A549 (cell line): Measurements from ENCODE around the gene FNIP1. TPM values are rescaled to one million over a fixed set of nuclear protein-coding genes. Genes with fewer than 3 reads are reported as not detected.
"Not testable (repeated sequence)": the region's sequence is repeated elsewhere in the genome, so short reads cannot be mapped to it uniquely, and the experiment has no call there.

Source experiments
- ATAC-seq, 2 experiments: fragments of 200-7000 bp in 1 of 2; fragments of >200 bp in 1 of 2; cut with Nextera tagmentation in 1 of 2; cut with Tn5 transposase in 1 of 2; 3 replicates each; pipeline versions ENCODE4 v1.8.0 to v1.9.1; 2018 to 2020; ENCODE audit warnings: mild to moderate bottlenecking in 1 of 2, moderate library complexity in 1 of 2
- CTCF ChIA-PET: fragments of 300-600 bp; sonication (Branson Sonifier 250); formaldehyde crosslinking; extraction: SDS; loops from one replicate; lab custom pipeline; 2021; ENCODE audit warnings: antibody characterized with exemption, inconsistent platforms; lab: Yijun Ruan, JAX
- POLR2A ChIA-PET: fragments of 350-600 bp; formaldehyde crosslinking; extraction: SDS; loops from one replicate; lab custom pipeline; 2021; ENCODE audit warnings: antibody characterized with exemption, inconsistent platforms; lab: Yijun Ruan, JAX
- DNase-seq, 2 experiments: peaks; one replicate each; pipeline versions ENCODE4 v3.0.0 to v3.0.0-alpha.2; 2011 to 2016; ENCODE audit warnings: low read depth in 1 of 2, low spot score in 1 of 2
- FAIRE-seq: peaks from 2 replicates; lab custom pipeline; 2011; peaks lifted over from hg19 to GRCh38; lab: Jason Lieb, UNC
- H3K27ac ChIP-seq, 2 experiments: fragments of >200 bp; sonication (Bioruptor Twin); formaldehyde crosslinking; 3 replicates each; pipeline ENCODE4 v1.5.1; 2016 to 2017
- H3K4me1 ChIP-seq: fragments of >200 bp; sonication (Bioruptor Twin); formaldehyde crosslinking; 3 replicates; pipeline ENCODE4 v1.6.1; 2016
- H3K4me2 ChIP-seq: fragments of >200 bp; sonication (Bioruptor Twin); formaldehyde crosslinking; 3 replicates; pipeline ENCODE4 v1.6.1; 2016
- H3K4me3 ChIP-seq: fragments of >200 bp; sonication (Bioruptor Twin); formaldehyde crosslinking; 3 replicates; pipeline ENCODE4 v1.5.1; 2016
- H3K9me3 ChIP-seq: fragments of >200 bp; sonication (Bioruptor Twin); formaldehyde crosslinking; 3 replicates; pipeline ENCODE4 v1.6.1; 2016
- BHLHE40 ChIP-seq: IDR thresholded peaks from 2 replicates; pipeline ENCODE4 v1.6.1; 2012; ENCODE audit warnings: low read depth, low read length, inconsistent platforms
- EHF ChIP-seq: fragments of 250-450 bp; sonication (Bioruptor Pico); IDR thresholded peaks from 2 replicates; pipeline ENCODE4 v1.5.0; 2020; ENCODE audit warnings: mild to moderate bottlenecking
- EHMT2 ChIP-seq: fragments of 200-600 bp; sonication (generic); IDR thresholded peaks from 2 replicates; pipeline ENCODE4 v1.6.1; 2016; ENCODE audit warnings: antibody characterized with exemption, low read depth, mild to moderate bottlenecking, moderate library complexity
- FOSB ChIP-seq: fragments of 250-450 bp; sonication (Bioruptor Pico); IDR thresholded peaks from 2 replicates; pipeline ENCODE4 v1.5.0; 2020; ENCODE audit warnings: mild to moderate bottlenecking, moderate library complexity
- FOSL2 ChIP-seq, 2 experiments: fragments of 450-650 bp in 1 of 2; fragments of >200 bp in 1 of 2; sonication (Bioruptor Twin) in 1 of 2; formaldehyde crosslinking; IDR thresholded peaks; 2 replicates each; pipeline versions ENCODE4 v1.5.0 to v1.6.1; 2016 to 2020; ENCODE audit warnings: mild to moderate bottlenecking in 1 of 2, moderate library complexity in 1 of 2
- GATA3 ChIP-seq: IDR thresholded peaks from 2 replicates; pipeline ENCODE4 v1.6.1; 2012; ENCODE audit warnings: borderline replicate concordance
- HOXB5 ChIP-seq: fragments of 250-450 bp; sonication (Bioruptor Pico); IDR thresholded peaks from 2 replicates; pipeline ENCODE4 v1.5.0; 2020; ENCODE audit warnings: mild to moderate bottlenecking, moderate library complexity
- JUNB ChIP-seq: fragments of >200 bp; sonication (Bioruptor Twin); formaldehyde crosslinking; IDR thresholded peaks from 2 replicates; pipeline ENCODE4 v1.6.1; 2016
- MYC ChIP-seq: IDR thresholded peaks from 2 replicates; pipeline ENCODE4 v1.6.1; 2012; ENCODE audit warnings: mild to moderate bottlenecking, inconsistent platforms, low read length, improper control_type of control experiment, borderline replicate concordance
- NPAS2 ChIP-seq: fragments of 250-450 bp; sonication (Bioruptor Pico); IDR thresholded peaks from 2 replicates; pipeline ENCODE4 v1.8.0; 2022; ENCODE audit warnings: mild to moderate bottlenecking, moderate library complexity, borderline replicate concordance
- RAD21 ChIP-seq, 2 experiments: fragments of >200 bp in 1 of 2; sonication (Bioruptor Twin) in 1 of 2; formaldehyde crosslinking in 1 of 2; IDR thresholded peaks in 1 of 2; conservative IDR thresholded peaks in 1 of 2; 2 replicates in 1 of 2; 3 replicates in 1 of 2; pipeline ENCODE4 v1.6.1; 2012 to 2018; ENCODE audit warnings: inconsistent platforms in 1 of 2
- RARB ChIP-seq: fragments of 250-450 bp; sonication (Bioruptor Pico); IDR thresholded peaks from 2 replicates; pipeline ENCODE4 v1.8.0; 2021; ENCODE audit warnings: mild to moderate bottlenecking, moderate library complexity
- RNF2 ChIP-seq: fragments of 200-600 bp; sonication (generic); IDR thresholded peaks from 2 replicates; pipeline ENCODE4 v1.6.1; 2016; ENCODE audit warnings: low read depth, mild to moderate bottlenecking, antibody characterized with exemption, moderate library complexity, borderline replicate concordance
- SMC3 ChIP-seq: fragments of >200 bp; sonication (Bioruptor Twin); formaldehyde crosslinking; IDR thresholded peaks from 3 replicates; pipeline ENCODE4 v1.6.1; 2018; ENCODE audit warnings: inconsistent platforms
- SREBF2 ChIP-seq: fragments of 450-650 bp; IDR thresholded peaks from 2 replicates; pipeline ENCODE4 v1.6.1; 2014; ENCODE audit warnings: mild to moderate bottlenecking, moderate library complexity
- USF2 ChIP-seq: fragments of 450-650 bp; IDR thresholded peaks from 2 replicates; pipeline ENCODE4 v1.6.1; 2014; ENCODE audit warnings: antibody characterized with exemption
- ZNF302 ChIP-seq: fragments of 250-450 bp; sonication (Bioruptor Pico); IDR thresholded peaks from 2 replicates; pipeline ENCODE4 v1.9.0; 2021; ENCODE audit warnings: inconsistent platforms, mild to moderate bottlenecking, moderate library complexity
- WGBS: methylation state at CpG from one replicate; pipeline ENCODE4 v1.1.6; 2017; ENCODE audit errors: missing lambda C conversion rate; 5-methylcytosine and 5-hydroxymethylcytosine counted together
- polyA plus RNA-seq, 4 experiments: library from polyadenylated mRNA; depleted of rRNA in 3 of 4; stranded (reverse); fragments of >200 nt; fragmentation: RNase III in 1 of 4; extraction: RNeasy Plus Mini Kit Qiagen cat#74134 plus additional on column Dnase treatment in 1 of 4; gene quantifications; 2 replicates in 3 of 4; 3 replicates in 1 of 4; pipeline ENCODE4 v1.2.3, GENCODE V29; 2011 to 2017
- TF ChIP-seq, protein P1 (sequence below): fragments of 200-600 bp; sonication (generic); IDR thresholded peaks from 2 replicates; pipeline ENCODE4 v1.6.1; 2016; ENCODE audit warnings: antibody characterized with exemption, mild to moderate bottlenecking, moderate library complexity
- TF ChIP-seq, protein P2 (sequence below): fragments of >200 bp; sonication (Bioruptor Twin); formaldehyde crosslinking; IDR thresholded peaks from 3 replicates; pipeline ENCODE4 v1.5.1; 2016
- TF ChIP-seq, protein P3 (sequence below): IDR thresholded peaks from 2 replicates; pipeline ENCODE4 v1.6.1; 2012

The FNIP1 gene
- polyA plus RNA-seq, 2 of the 4 experiments (the other 2 are of a cell fraction), result 7.5 to 9.6 TPM

GRCh38 chr5:131718487-131719014 is 78.3 kb downstream of the FNIP1 start:
- Histone ChIP-seq H3K4me2 (no peak overlapping the region), H3K9me3 (no peaks in the 10 kb centered on the region), H3K4me3 (no peak overlapping the region), H3K27ac (no peak overlapping the region), H3K4me1 (no peaks in the 10 kb centered on the region)
- POLR2A ChIA-PET, result no interaction called here
- WGBS, result 96% methylated on average over 5 of the region's 5 CpGs
- ATAC-seq (no peak), DNase-seq (no peak), FAIRE-seq (no peak)
- CTCF ChIA-PET, result interaction anchor here (0.6 to 0.7 kb wide), 2 partner anchors 67 to 288 kb away, joined by 3 to 4 read pairs; no protein-coding TSS in a partner anchor
- no peak for TF ChIP-seq SREBF2
- no peak for TF ChIP-seq USF2
- TF ChIP-seq, protein P1, sequence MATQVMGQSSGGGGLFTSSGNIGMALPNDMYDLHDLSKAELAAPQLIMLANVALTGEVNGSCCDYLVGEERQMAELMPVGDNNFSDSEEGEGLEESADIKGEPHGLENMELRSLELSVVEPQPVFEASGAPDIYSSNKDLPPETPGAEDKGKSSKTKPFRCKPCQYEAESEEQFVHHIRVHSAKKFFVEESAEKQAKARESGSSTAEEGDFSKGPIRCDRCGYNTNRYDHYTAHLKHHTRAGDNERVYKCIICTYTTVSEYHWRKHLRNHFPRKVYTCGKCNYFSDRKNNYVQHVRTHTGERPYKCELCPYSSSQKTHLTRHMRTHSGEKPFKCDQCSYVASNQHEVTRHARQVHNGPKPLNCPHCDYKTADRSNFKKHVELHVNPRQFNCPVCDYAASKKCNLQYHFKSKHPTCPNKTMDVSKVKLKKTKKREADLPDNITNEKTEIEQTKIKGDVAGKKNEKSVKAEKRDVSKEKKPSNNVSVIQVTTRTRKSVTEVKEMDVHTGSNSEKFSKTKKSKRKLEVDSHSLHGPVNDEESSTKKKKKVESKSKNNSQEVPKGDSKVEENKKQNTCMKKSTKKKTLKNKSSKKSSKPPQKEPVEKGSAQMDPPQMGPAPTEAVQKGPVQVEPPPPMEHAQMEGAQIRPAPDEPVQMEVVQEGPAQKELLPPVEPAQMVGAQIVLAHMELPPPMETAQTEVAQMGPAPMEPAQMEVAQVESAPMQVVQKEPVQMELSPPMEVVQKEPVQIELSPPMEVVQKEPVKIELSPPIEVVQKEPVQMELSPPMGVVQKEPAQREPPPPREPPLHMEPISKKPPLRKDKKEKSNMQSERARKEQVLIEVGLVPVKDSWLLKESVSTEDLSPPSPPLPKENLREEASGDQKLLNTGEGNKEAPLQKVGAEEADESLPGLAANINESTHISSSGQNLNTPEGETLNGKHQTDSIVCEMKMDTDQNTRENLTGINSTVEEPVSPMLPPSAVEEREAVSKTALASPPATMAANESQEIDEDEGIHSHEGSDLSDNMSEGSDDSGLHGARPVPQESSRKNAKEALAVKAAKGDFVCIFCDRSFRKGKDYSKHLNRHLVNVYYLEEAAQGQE, result no peak
- no peak for TF ChIP-seq RNF2
- TF ChIP-seq FOSB (CRISPR knock-in tag), result no peak
- TF ChIP-seq MYC, result no peak
- no peak for TF ChIP-seq GATA3
- TF ChIP-seq, protein P2, sequence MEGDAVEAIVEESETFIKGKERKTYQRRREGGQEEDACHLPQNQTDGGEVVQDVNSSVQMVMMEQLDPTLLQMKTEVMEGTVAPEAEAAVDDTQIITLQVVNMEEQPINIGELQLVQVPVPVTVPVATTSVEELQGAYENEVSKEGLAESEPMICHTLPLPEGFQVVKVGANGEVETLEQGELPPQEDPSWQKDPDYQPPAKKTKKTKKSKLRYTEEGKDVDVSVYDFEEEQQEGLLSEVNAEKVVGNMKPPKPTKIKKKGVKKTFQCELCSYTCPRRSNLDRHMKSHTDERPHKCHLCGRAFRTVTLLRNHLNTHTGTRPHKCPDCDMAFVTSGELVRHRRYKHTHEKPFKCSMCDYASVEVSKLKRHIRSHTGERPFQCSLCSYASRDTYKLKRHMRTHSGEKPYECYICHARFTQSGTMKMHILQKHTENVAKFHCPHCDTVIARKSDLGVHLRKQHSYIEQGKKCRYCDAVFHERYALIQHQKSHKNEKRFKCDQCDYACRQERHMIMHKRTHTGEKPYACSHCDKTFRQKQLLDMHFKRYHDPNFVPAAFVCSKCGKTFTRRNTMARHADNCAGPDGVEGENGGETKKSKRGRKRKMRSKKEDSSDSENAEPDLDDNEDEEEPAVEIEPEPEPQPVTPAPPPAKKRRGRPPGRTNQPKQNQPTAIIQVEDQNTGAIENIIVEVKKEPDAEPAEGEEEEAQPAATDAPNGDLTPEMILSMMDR, result no peak
- TF ChIP-seq, protein P3, sequence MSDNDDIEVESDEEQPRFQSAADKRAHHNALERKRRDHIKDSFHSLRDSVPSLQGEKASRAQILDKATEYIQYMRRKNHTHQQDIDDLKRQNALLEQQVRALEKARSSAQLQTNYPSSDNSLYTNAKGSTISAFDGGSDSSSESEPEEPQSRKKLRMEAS, result no peak
- TF ChIP-seq ZNF302 (CRISPR knock-in tag), result no peak
- TF ChIP-seq RAD21 (conservative IDR thresholded peaks at IDR 0.05 in 1 of 2, IDR thresholded peaks at IDR 0.05 in 1 of 2), result no peak
- TF ChIP-seq EHMT2, result no peak
- TF ChIP-seq HOXB5 (CRISPR knock-in tag), result no peak
- no peak for TF ChIP-seq EHF (CRISPR knock-in tag)
- no peak for TF ChIP-seq SMC3
- TF ChIP-seq BHLHE40, result no peak
- no peak for TF ChIP-seq NPAS2 (CRISPR knock-in tag)
- TF ChIP-seq RARB (CRISPR knock-in tag), result no peak
- no peak for TF ChIP-seq JUNB
- TF ChIP-seq FOSL2 (IDR thresholded peaks at IDR 0.05), result no peak
- no peak for TF ChIP-seq FOSL2 (CRISPR knock-in tag; IDR thresholded peaks at IDR 0.05)

DNA sequence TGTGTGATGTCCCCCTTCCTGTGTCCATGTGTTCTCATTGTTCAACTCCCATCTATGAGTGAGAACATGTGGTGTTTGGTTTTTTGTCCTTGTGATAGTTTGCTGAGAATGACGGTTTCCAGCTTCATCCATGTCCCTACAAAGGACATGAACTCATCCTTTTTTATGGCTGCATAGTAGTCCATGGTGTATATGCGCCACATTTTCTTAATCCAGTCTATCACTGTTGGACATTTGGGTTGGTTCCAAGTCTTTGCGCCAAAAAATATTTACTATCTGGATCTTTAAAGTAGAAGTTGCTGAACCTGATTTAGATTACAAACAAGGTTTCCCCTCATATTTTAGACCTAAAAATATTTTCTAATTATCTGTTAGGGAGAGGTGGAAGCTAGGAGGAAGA is 79.7 kb downstream of the FNIP1 start:
- POLR2A ChIA-PET, H3K27ac ChIP-seq, CTCF ChIA-PET, H3K4me2 ChIP-seq, H3K9me3 ChIP-seq, H3K4me3 ChIP-seq, H3K4me1 ChIP-seq, ATAC-seq, DNase-seq, FAIRE-seq: not testable (repeated sequence)
- 93% methylated on average over 3 of the region's 3 CpGs for WGBS
